AG04450 (cell line): Measurements from ENCODE around the gene CMTM6. TPM values are rescaled to one million over a fixed set of nuclear protein-coding genes. Genes with fewer than 3 reads are reported as not detected.

Experiments
- CTCF ChIA-PET: fragments of 300-600, 350-600 bp; formaldehyde crosslinking; extraction: SDS; loops from one replicate; lab custom pipeline; 2022; ENCODE audit warnings: antibody characterized with exemption, inconsistent platforms; lab: Charles Lee
- POLR2A ChIA-PET: fragments of 350-600 bp; formaldehyde crosslinking; extraction: SDS; loops from one replicate; lab custom pipeline; 2021; ENCODE audit warnings: antibody characterized with exemption, inconsistent platforms; lab: Yijun Ruan, JAX
- DNase-seq: peaks from one replicate; pipeline ENCODE4 v3.0.0-alpha.2; 2011; ENCODE audit warnings: low read depth, low spot score
- H3K27ac ChIP-seq: one replicate; pipeline ENCODE4 v1.5.1; 2012; ENCODE audit warnings: low read depth, low read length, control low read depth
- H3K27me3 ChIP-seq: one replicate; pipeline ENCODE4 v1.6.0; 2012; ENCODE audit warnings: low read length; ENCODE audit not compliant: control insufficient read depth, insufficient read depth
- H3K4me3 ChIP-seq: 2 replicates; pipeline ENCODE4 v1.5.1; 2011; ENCODE audit warnings: mild to moderate bottlenecking, low read depth, low read length, control low read depth
- H3K9me3 ChIP-seq: 2 replicates; pipeline ENCODE4 v1.5.1; 2012; ENCODE audit warnings: low read length; ENCODE audit not compliant: control insufficient read depth, insufficient read depth
- CTCF ChIP-seq: IDR thresholded peaks from 2 replicates; pipeline ENCODE4 v1.5.1; 2011; ENCODE audit warnings: low read depth, low read length, control low read depth, inconsistent platforms
- polyA plus RNA-seq: library from polyadenylated mRNA; depleted of rRNA; stranded (reverse); fragments of >200 nt; gene quantifications from 2 replicates; pipeline ENCODE4 v1.2.3, GENCODE V29; 2011

Gene CMTM6
- polyA plus RNA-seq, 1 experiment: 76.3 TPM

DNA sequence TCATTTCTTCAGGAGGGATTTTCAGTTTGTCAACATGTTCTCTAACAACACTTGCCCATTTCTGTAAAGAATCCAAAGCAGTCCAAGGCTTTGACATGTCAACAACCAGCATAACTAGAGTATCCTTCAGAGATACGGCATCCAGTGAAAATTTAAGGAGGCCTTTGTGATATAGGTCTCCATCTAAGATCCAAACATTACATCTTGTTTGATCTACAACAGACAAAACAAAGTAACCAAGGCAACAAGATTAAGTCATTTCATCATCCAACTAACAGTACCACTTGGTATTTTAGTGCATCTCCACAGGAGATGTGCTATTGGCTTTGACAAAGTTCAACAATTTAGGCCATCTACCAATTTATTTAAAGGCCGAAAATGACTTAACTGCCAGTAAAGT, 42.2 kb upstream of the CMTM6 start:
- Histone ChIP-seq H3K4me3 (no peak overlapping the region), H3K27ac (no peak overlapping the region), H3K27me3 (no peaks in the 10 kb centered on the region), H3K9me3 (no peaks in the 10 kb centered on the region)
- no peak for TF ChIP-seq CTCF
- ChIA-PET POLR2A (no interaction called here), CTCF (interaction anchor here (1.4 kb wide), 1 partner anchor 12 kb away, joined by 6 read pairs; no protein-coding TSS in a partner anchor)
- DNase-seq: no peak

GRCh38 chr3:32542807-32543206, 40.2 kb upstream of the CMTM6 start:
- H3K27ac ChIP-seq: no peak overlapping the region
- H3K27me3 ChIP-seq: no peaks in the 10 kb centered on the region
- TF ChIP-seq CTCF: no peak
- no peaks in the 10 kb centered on the region for H3K9me3 ChIP-seq
- no peak for DNase-seq
- POLR2A ChIA-PET: no interaction called here
- CTCF ChIA-PET: interaction anchor here (1.2 kb wide), 1 partner anchor 10 kb away, joined by 3 read pairs; no protein-coding TSS in a partner anchor
- H3K4me3 ChIP-seq: no peak overlapping the region

DNA sequence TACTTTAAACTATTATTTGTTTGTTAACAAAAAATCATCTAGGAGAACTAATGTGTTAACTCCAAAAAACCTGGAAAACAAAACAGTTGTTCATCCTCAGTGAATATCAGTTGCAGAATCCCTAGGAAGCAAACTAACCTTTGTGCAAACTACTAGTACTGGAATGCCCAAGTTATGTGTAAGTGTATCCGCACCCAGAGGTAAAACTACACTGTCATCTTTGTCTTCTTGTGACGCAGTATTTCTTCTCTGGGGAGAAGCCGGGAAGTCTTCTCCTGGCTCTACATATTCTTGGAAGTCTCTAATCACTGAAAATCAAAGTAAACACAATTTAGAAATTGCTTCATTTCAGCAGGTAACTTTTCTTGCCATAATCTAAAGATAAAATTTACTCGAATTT, 38.2 kb upstream of the CMTM6 start:
- H3K27me3 ChIP-seq: no peaks in the 10 kb centered on the region
- H3K4me3 ChIP-seq: no peak overlapping the region
- no peak for DNase-seq
- H3K27ac ChIP-seq: no peak overlapping the region
- POLR2A ChIA-PET: no interaction called here
- CTCF ChIA-PET: no interaction called here
- no peaks in the 10 kb centered on the region for H3K9me3 ChIP-seq
- TF ChIP-seq CTCF: no peak

DNA sequence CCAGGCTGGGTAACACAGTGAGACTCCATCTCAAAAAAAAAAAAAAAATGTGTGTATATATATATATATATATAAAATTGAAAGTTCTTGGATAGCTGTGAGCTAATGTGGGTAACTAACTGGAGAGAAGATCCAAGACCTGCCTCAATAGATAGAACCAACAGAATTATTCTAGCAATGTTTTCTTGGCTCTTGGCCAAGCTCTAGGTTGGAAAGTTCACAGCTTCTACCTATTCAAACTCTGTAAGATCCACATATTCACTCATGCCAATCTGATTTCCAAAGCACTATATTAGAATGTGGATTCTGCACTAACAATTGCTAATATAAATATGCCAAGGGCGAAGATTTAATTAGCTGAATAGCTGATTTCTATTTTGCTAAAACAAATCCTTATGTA, 29.8 kb upstream of the CMTM6 start:
- Histone ChIP-seq H3K9me3 (no peaks in the 10 kb centered on the region), H3K27me3 (no peaks in the 10 kb centered on the region), H3K4me3 (no peak overlapping the region), H3K27ac (no peak overlapping the region)
- CTCF ChIA-PET: interaction anchor here (0.5 to 1.7 kb wide), 7 partner anchors 11 to 862 kb away, joined by 3 to 8 read pairs (median 4); no protein-coding TSS in a partner anchor
- POLR2A ChIA-PET: no interaction called here
- no peak for DNase-seq
- TF ChIP-seq CTCF: no peak

GRCh38 chr3:32531010-32531647, 28.5 kb upstream of the CMTM6 start:
- ChIA-PET CTCF (interaction anchor here (1.0 to 2.1 kb wide), 3 partner anchors 21 to 134 kb away, joined by 3 to 8 read pairs (median 5); no protein-coding TSS in a partner anchor), POLR2A (interaction anchor here (0.7 kb wide), 1 partner anchor 9 kb away, joined by 3 read pairs; no protein-coding TSS in a partner anchor)
- Histone ChIP-seq H3K27ac (no peak overlapping the region), H3K4me3 (no peak overlapping the region), H3K9me3 (no peaks in the 10 kb centered on the region), H3K27me3 (no peaks in the 10 kb centered on the region)
- no peak for TF ChIP-seq CTCF
- DNase-seq: no peak
